ENCODE measurements around the gene EVL. TPM values are rescaled to one million over a fixed set of nuclear protein-coding genes. Genes with fewer than 3 reads are reported as not detected.

Gene EVL
- total RNA-seq, 1 experiment from 2014 or later = 82.9 TPM

GRCh38 chr14:100135073-100135472 lies 69.9 kb downstream of the EVL start:
- BruUV-seq (replicated peaks) = no TSS peak
- Histone ChIP-seq H3K9me3 (ENCODE audit: low read depth, low read length, poor library complexity, severe bottlenecking) (no peaks in the 10 kb centered on the region), H3K36me3 (ENCODE audit: insufficient read depth, low read length, poor library complexity, severe bottlenecking) (no peaks in the 10 kb centered on the region), H3K4me1 (ENCODE audit: insufficient read depth, low read length, poor library complexity, severe bottlenecking) (peaks cover 13% of the 10 kb centered on the region), H3K27me3 (replicated peaks; ENCODE audit: insufficient read depth, low read depth, low read length, poor library complexity) (no peaks in the 10 kb centered on the region), H3K27ac (ENCODE audit: low read depth, low read length, poor library complexity, severe bottlenecking) (no peak overlapping the region), H3K4me3 (ENCODE audit: low read depth, low read length, poor library complexity, severe bottlenecking) (no peak overlapping the region)
- intact Hi-C loops (cut with micrococcal nuclease; ENCODE audit: unreplicated experiment) = no loop called here
- ChIA-PET POLR2A (ENCODE audit: low non-redundant PET) (no interaction called here), CTCF (no interaction called here)
- DNase-seq (ENCODE audit: low spot score) = no peak
- TF ChIP-seq EZH2 (IDR thresholded peaks at IDR 0.05; ENCODE audit: borderline replicate concordance, low read depth, low read length, poor library complexity, severe bottlenecking) (no peak), CTCF (conservative IDR thresholded peaks at IDR 0.05; ENCODE audit: low read depth, low read length) (no peak)

- Histone ChIP-seq H3K27me3 (replicated peaks; ENCODE audit: insufficient read depth, low read depth, low read length, poor library complexity) (no peaks in the 10 kb centered on the region), H3K4me3 (ENCODE audit: low read depth, low read length, poor library complexity, severe bottlenecking) (no peak overlapping the region), H3K36me3 (ENCODE audit: insufficient read depth, low read length, poor library complexity, severe bottlenecking) (no peaks in the 10 kb centered on the region), H3K9me3 (ENCODE audit: low read depth, low read length, poor library complexity, severe bottlenecking) (no peaks in the 10 kb centered on the region), H3K4me1 (ENCODE audit: insufficient read depth, low read length, poor library complexity, severe bottlenecking) (peaks cover 13% of the 10 kb centered on the region), H3K27ac (ENCODE audit: low read depth, low read length, poor library complexity, severe bottlenecking) (no peak overlapping the region)
- BruUV-seq (replicated peaks) = no TSS peak
- intact Hi-C loops (cut with micrococcal nuclease; ENCODE audit: unreplicated experiment) = no loop called here
- TF ChIP-seq EZH2 (IDR thresholded peaks at IDR 0.05; ENCODE audit: borderline replicate concordance, low read depth, low read length, poor library complexity, severe bottlenecking) = no peak
- no peak for TF ChIP-seq CTCF (conservative IDR thresholded peaks at IDR 0.05; ENCODE audit: low read depth, low read length)
- ChIA-PET CTCF (no interaction called here), POLR2A (ENCODE audit: low non-redundant PET) (no interaction called here)
- DNase-seq (ENCODE audit: low spot score) = no peak
These were observed 70.6 kb downstream of the EVL start for GRCh38 chr14:100135784-100136183.

- no TSS peak for BruUV-seq (replicated peaks)
These were observed 72.0 kb downstream of the EVL start for GRCh38 chr14:100137173-100137572.

More at GRCh38 chr14:100137173-100137572, 72.0 kb downstream of the EVL start:
- no peak overlapping the region for H3K27ac ChIP-seq (ENCODE audit: low read depth, low read length, poor library complexity, severe bottlenecking)
- peaks cover 13% of the 10 kb centered on the region for H3K4me1 ChIP-seq (ENCODE audit: insufficient read depth, low read length, poor library complexity, severe bottlenecking)
- no peaks in the 10 kb centered on the region for H3K36me3 ChIP-seq (ENCODE audit: insufficient read depth, low read length, poor library complexity, severe bottlenecking)
- no peak for TF ChIP-seq CTCF (conservative IDR thresholded peaks at IDR 0.05; ENCODE audit: low read depth, low read length)
- TF ChIP-seq EZH2 (IDR thresholded peaks at IDR 0.05; ENCODE audit: borderline replicate concordance, low read depth, low read length, poor library complexity, severe bottlenecking) = no peak
- intact Hi-C loops (cut with micrococcal nuclease; ENCODE audit: unreplicated experiment) = no loop called here
- H3K4me3 ChIP-seq (ENCODE audit: low read depth, low read length, poor library complexity, severe bottlenecking) = no peak overlapping the region
- DNase-seq (ENCODE audit: low spot score) = no peak
- POLR2A ChIA-PET (ENCODE audit: low non-redundant PET) = no interaction called here
- H3K9me3 ChIP-seq (ENCODE audit: low read depth, low read length, poor library complexity, severe bottlenecking) = no peaks in the 10 kb centered on the region
- CTCF ChIA-PET = no interaction called here
- no peaks in the 10 kb centered on the region for H3K27me3 ChIP-seq (replicated peaks; ENCODE audit: insufficient read depth, low read depth, low read length, poor library complexity)
